ENCODE data around the gene XPO6. TPM values are rescaled to one million over a fixed set of nuclear protein-coding genes. Genes with fewer than 3 reads are reported as not detected.

Gene XPO6
- total RNA-seq, 1 donor from 2014 or later = 59.1 TPM

Small RNAs within 50 kb of the gene (small RNA-seq; reads per million reads assigned to genes)
- gene RF00402 (not detected), gene RNY1P10 (not detected)

Other genes starting within 250 kb of the XPO6 start
- gene GSG1L, start 148.3 kb downstream of the XPO6 start, total RNA-seq = 5.3 TPM
- 13.9 TPM for gene SBK1, start 80.6 kb upstream of the XPO6 start, total RNA-seq
- gene NPIPB6, start 151.5 kb upstream of the XPO6 start, total RNA-seq = 0.82 TPM
- 121 TPM for gene EIF3CL, start 191.9 kb upstream of the XPO6 start, total RNA-seq

Data from frontal cortex (tissue), 1 donor.